Activated CD4-positive, alpha-beta T cell treated with anti-CD3 and anti-CD28 coated beads, Interleukin-2, amount 50 U/mL, for 24 hours (primary cell): ENCODE measurements around the gene IKBIP.
A peak's percentile ranks its signal among the peaks of the same experiment; 100 is the strongest.
"Not testable (repeated sequence)": the region's sequence is repeated elsewhere in the genome, so short reads cannot be mapped to it uniquely, and the experiment has no call there.

ENCODE experiments used
- DNase-seq, 2 donors: peaks; one replicate each; pipeline ENCODE4 v3.0.0-alpha.2; 2020; ENCODE audit warnings: low read depth in 1 of 2, low spot score in 1 of 2

The IKBIP gene, protein sequence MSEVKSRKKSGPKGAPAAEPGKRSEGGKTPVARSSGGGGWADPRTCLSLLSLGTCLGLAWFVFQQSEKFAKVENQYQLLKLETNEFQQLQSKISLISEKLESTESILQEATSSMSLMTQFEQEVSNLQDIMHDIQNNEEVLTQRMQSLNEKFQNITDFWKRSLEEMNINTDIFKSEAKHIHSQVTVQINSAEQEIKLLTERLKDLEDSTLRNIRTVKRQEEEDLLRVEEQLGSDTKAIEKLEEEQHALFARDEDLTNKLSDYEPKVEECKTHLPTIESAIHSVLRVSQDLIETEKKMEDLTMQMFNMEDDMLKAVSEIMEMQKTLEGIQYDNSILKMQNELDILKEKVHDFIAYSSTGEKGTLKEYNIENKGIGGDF

DNA sequence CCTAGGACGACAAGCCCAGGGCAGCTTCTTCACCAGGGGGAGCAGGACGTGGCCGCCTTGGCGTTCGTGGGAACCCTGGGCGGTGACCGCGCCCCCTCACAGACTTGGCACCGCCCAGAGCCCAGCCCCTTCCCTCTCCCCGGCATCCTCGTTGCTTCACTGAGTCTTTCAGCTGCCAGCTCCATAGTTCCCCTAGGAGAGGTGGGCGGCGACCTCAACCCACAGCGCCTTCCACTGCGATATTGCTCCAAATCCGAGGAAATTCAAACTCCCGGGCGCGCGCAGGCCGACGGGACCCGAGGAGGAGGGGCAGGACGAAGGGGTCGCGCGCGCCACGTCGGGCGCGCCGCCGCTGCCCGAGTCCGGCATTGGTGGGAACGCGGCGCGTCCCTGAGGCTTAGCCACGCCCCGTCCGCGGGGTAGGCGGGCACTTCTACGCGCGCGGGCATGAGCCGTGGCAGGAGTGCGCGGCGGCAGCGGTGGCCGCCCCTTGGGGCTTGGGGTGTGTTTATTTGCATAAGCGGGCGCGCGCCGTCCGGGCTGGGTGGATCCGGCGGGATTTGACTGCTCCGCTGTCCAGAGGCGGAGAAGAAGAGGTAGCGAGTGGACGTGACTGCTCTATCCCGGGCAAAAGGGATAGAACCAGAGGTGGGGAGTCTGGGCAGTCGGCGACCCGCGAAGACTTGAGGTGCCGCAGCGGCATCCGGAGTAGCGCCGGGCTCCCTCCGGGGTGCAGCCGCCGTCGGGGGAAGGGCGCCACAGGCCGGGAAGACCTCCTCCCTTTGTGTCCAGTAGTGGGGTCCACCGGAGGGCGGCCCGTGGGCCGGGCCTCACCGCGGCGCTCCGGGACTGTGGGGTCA, at the start of gene IKBIP, which contains the start of gene APAF1:
Gene IKBIP (minus strand): TSS at position 77 of the 860 bp plus-strand sequence. CDS start 87 bp downstream, outside the sequence.
Gene APAF1 (plus strand): TSS at position 579 of the 860 bp plus-strand sequence. CDS start 3,070 bp downstream, outside the sequence.
- peak; percentile 92 to 93 for DNase-seq

DNA sequence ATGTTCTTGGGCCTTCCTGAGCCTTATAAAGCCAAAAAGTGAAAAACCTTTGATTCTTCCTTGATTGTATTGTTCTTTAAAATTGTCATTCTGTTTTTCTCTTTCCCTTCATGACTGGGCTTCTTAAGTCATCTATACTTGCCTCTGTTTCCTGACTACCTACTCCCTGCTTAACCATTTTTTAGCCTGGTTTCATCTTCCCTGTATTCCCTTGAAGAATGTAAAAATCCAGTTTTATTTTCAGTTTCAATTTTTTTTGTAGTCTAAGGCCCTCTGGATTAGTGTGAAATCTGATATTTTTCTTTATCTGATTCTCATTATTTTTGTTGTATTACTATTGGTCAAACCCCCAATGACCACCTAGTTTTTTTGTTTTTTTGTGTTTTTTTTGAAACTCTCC, 46.8 kb upstream of the IKBIP start:
- no peak for DNase-seq

DNA sequence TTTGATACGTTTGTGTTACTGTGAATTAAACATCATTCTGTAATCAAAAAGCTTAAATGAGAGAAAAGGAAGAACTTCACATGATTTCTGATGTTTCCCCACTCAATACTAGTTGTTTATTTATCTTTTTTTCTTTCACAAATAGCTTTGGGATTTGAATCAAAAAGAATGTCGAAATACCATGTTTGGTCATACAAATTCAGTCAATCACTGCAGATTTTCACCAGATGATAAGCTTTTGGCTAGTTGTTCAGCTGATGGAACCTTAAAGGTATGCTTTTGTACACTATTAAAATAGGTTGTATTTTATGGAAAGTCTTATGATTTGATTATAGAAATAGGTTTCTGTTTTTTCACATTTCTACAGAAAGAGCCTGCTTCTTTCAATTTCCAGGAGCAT, 42.0 kb upstream of the IKBIP start:
- no peak for DNase-seq

DNA sequence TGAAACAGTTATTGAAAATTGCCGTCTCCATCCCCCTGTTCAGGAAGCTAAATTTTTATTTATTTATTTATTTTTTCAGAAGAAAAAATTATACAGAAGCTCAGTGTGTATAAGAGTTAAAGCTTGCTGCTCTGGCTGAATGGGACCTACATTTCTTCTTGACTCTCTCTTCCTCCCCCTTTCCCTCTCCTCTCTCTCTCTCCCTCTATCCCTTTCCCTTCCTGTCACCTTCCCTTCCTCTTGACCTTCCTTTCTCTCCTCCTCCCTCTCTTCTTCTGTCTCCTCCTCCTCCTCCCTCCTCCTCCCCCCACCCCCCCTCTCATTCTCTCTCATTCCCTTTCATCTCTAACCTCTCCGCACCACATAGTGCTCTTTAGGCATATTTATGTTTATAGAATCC, 39.6 kb upstream of the IKBIP start:
- DNase-seq: no peak

DNA sequence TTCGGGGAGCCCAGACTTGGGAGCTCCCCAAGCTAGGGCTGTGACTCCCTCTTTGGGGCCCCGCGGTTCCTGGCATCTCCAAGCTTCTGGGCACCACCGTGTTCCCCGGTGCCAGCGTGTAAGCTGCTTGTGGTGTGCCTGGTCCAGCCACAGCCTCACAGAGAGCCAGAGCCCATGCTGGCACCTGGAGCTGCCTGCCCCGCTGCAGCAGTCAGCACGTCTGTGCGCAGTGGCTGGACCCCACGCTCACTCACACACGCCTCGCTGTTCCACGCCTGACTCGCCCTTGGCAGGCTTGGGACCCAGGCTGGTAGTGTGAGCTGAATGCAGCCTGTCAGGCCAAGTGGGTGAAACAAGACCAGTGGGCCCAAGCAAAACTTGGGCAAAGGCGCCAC, 35.0 kb upstream of the IKBIP start:
- DNase-seq: no peak

DNA sequence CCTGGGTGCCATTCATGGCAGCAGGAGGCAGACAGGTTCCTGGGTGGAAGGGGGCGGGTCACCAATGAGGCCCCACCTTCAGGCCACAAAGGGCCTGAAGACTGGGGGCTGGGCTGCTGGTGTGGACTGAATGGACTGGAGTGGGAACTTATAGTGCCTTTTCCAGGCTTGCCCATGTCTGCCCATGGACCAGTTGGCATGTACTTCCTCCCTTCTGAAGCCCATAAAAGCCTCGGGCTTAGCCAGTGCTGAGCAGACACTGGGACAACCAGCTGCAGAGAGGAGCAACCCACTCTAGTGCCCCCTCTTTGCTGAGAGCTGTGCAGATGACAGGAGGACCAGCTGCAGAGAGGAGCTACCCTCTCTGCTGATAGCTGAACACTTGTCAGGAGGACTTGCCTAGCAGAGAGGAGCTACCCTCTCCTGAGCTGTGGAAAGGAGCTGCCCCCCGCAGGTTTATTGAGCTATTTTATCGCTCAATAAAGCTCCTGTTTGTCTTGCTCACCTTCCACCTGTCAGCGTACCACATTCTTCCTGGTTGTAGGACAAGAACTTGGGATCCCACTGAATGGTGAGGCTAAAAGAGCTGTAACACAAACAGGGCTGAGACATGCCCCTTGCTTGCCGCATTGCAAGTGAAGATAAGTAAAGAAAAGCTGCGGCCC, 34.5 kb upstream of the IKBIP start:
- no peak for DNase-seq

DNA sequence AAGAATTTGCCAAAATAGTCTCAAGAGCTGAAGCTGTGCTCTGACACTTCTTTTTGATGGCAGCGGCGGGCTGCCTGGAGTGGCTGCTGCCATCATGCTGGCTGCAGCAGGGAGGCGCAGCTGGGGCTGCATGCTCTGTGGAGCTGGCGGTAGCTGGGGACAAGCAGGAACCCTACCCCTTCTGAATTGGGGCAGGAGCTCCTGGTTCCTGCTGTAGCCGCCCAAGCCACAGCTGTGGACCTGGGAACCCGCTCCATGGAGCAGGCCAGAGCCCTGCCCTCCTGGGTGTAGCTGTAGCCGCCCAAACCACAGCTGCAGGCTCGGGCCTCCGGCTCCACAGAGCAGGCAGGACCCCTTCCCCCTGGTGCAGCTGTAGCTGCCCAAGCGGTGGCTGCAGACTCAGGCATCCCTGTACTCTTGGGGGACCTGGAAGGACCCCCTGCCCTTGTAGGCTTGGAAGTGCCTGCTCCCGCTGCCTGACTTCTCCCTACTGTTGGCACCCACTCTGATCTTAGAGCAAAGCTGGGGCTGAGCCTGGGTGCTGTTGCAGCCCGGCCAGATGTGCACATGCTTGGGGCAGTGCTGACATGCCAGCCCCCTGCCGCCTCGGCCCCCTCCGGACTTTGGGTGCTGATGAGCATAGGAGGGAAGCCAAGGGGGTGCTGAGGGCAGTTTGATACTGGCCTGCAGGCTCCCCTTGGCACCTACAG, 33.8 kb upstream of the IKBIP start:
- no peak for DNase-seq

DNA sequence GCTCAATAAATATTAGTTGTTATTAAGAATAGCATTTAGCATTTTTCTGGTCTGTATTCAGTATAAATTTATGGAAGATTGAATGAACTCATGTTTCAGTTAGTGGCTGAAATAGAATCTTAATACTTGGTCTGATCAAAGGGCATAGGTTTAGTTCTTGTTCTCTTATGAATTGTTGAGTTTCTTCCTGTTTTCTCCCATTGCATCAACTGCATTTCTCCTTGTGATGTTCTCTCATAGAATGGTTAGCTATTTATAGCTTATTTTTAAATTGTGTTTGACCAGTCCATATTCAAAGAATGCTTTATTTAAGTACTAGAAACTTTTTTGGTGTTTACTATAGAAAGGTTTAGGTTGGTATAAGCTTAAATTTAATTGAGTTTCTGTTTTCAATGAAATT, 30.3 kb upstream of the IKBIP start:
- no peak for DNase-seq

DNA sequence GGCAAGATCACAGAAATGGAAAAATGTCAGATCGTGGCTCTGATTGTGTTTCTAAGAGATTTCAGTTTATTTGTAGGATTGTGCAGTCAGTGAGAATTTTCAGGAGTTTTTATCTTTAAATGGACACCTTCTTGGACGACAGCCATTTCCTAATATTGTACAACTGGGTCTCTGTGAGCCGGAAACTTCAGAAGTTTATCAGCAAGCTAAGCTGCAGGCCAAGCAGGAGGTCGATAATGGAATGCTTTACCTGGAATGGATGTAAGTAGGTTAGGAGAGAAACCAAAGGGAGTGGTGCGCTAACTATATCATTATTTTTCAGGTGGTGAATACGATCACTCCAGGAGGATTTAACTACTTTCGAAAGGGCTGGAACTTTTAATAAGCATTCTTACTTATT, 26.9 kb upstream of the IKBIP start:
- no peak for DNase-seq

DNA sequence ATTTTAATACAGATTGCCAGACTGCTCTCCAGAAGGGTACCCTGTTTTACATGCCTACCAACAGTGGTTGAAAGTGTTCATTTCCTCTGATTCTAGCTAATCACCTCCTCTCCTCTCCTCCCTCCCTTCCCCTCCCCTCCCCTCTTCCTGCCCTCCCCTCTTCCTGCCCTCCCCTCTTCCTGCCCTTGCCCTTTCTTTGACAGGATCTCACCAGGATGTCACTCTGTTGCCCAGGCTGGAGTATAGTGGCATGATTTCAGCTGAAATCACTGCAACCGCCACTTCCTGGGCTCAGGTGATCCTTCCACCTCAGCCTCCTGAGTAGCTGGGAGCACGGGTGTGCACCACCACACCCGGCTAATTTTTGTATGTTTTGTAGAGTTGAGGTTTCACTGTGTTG, 25.2 kb upstream of the IKBIP start:
- DNase-seq: no peak

DNA sequence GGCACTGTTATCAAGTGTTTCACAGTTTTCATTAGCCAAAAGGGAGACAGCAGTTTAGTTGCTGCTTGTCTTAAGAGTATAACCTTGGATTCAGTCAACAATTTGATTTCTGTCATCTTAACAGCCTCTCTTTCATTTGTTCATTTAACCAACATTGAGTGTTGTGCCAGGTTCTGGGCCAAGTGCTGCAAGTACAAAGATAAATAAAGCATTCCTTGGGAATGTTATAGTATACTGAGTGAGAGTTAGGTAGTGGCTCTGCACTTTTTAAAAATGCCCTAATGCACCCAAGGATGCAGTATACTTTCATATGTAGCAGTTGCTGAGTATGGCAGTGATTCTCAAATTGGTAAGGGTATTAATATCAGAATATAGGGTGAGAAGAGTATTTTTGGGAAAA, 15.9 kb upstream of the IKBIP start:
- DNase-seq: no peak

DNA sequence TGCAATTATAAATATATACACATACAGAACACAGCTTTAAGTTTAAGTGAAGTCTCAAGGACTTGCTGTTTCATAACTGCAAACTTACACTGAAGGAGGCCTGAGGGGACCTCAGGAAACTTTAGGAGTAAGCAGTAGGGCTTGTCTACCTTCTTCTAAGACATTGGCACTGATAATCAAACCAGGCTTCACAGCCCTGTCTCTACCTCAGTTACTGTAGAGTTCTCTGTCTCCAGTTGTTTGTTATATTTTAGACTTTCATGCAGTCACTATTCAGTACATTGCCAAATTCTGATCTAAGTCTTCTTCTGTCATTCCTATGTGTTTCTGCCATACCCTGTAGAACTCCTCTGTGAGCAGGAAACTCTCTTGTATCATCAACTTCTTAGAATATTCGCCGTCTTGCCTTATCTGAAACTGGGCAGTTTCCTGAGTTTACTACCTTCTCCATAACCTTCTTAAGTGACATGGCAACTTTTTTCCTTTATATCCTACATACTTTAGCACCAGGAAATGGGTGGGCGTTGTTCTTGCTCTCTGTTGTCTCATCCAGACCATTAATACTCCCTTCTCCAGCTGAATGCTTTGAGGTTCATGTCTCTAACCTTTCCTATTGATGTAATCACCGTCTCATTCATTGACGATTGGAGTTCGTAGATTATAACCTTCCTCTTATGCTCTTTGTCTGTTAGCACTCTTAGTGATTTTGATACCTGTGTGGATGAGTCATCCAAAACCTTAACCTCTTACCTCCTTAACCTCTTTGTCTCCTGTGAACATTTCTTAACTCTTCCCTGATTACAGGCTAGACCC, 11.9 kb upstream of the IKBIP start:
- no peak for DNase-seq

DNA sequence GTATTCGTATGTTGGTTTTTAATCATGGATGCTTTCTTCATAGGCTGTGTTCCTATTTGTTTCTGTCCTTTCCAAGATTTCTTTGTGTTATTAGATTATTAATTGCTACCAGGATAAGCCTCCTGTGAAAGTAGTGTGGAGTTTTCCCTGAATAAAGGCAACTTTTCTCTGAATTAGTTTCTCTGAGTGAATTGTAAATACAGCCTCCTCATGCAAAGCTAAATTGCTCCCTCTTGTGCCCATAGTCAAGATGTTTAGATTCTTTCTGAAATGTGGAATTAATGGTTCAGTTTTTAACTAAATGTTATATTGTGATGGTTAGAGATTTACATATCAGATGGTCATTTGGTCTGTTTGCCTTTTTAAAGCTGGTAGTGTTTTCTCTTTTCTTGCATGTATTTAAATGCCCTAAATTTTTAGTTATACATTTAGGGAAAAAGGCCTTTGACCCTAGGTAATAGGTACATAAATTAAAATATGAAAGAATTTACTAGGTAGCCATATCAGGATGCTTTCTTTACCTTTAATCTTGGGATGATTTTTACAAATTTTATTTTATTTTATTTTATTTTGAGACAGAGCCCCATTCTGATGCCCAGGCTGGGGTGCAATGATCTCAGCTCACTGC, 9.4 kb upstream of the IKBIP start:
- DNase-seq: peak in 1 of 2 donors; percentile 12

DNA sequence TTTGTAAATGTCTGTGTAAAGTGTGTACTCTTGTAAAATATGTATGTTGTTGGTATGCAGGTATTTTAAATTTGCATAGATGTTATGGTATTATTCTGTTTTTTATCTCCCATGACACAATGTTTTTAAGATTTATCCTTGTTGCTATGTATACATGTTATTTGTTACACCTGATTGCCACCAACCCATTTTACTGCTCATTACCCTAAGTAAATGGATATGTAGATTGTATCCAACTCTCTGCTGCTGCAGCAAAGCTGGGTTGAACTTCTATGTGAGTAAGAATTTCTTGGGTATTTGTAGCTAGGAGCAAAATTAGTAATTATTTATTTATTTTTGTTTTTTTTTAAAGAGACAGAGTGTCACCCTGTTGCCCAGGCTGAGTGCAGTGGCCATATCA, 6.7 kb upstream of the IKBIP start:
- no peak for DNase-seq

DNA sequence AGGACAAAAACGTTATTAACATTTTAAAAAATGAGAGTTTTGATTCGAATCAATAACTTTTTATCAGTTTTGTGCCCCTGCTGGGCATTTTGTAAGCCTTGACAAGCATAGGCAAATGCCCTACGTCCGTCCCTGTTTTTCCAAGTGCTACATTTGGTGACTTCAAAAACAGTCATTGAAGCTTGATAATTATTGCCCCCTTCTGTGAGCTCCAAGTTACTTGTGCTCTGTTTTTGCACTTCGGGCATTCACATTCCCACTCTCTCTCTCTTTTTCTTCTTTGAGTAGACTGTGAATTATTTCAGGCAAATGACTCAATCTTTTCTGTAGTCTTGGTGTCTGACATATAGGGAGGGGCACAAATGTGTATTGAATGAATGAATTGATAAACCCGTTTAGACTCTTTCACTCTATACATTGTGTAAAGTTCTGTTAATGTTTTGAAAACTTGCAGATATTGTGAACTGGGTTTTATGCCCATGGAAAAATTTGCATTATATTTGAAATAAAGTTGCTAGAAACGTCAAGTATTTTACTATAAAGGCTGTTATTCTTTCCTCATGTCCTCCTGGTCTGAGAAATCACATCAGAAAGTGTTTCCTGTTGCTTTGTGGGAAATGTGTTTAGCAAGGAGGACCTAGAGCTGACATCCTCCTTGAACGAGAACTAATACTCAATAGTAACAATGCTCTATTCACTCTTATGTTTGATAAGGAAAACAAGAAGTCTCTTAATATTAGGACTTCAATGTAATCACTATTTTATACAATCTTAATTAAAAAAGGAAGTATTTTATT, 1.9 kb upstream of the IKBIP start:
- DNase-seq: no peak

DNA sequence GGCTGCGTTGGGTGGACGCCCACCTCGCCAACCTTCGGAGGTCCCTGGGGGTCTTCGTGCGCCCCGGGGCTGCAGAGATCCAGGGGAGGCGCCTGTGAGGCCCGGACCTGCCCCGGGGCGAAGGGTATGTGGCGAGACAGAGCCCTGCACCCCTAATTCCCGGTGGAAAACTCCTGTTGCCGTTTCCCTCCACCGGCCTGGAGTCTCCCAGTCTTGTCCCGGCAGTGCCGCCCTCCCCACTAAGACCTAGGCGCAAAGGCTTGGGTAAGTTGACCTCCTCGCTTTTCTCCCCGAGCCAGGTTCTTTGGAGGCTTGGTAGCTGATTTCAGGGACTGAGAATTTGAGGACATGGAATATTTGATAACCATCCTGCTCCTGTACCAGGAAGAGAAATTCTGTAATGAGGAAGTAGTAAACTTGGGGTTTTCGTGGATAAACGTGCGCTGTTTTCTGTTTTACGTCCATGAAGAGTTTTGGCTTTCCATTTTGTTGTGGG, 1.0 kb upstream of the IKBIP start:
- DNase-seq: peak in 1 of 2 donors; percentile 7

DNA sequence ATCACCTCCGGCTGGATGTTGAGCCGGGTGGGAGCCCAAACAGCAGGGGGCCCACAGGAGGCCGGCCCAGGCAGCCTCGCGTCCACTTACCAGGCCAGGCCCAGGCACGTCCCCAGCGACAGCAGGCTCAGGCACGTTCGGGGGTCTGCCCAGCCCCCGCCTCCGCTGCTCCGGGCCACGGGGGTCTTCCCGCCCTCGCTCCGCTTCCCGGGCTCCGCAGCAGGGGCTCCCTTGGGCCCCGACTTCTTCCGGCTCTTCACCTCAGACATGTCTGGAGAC, 216 bp downstream of the IKBIP start:
- no peak for DNase-seq

DNA sequence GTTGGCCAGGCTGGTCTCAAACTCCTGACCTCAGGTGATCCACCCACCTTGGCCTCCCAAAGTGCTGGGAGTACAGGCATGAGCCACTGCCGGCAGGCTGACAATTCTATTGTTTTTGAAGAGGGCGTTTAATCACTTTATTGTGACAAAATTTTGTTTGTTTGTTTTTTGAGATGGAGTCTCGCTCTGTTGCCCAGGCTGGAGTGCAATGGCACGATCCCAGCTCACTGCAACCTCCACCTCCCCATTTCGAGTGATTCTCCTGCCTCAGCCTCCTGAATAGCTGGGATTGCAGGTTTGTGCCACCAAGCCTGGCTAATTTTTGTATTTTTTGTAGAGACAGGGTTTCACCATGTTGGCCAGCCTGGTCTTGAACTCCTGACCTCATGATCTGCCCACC, 1.8 kb downstream of the IKBIP start:
- not testable (repeated sequence) for DNase-seq

DNA sequence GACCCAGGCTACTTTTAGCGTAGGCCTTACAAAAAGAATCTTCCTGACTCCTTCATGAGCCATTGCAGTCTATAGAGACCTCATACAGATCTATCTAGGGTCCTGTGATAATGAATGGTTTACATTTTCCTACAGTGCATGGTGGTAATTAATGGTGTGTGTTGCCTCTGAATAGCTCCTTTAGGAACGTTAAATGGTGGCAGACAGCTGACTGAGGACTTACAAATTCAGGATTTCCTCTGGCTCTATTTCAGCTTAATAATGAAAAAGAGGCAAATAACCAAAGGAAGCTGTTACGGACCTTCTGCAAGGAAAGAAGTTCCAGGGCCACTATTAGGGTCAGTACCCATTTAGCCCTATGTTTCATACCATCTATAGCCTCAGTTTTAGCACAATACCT, 5.1 kb downstream of the IKBIP start:
- no peak for DNase-seq
